H54 (cell line): ENCODE data around the gene SIX2.
A peak's percentile ranks its signal among the peaks of the same experiment; 100 is the strongest.

ENCODE experiments used
- DNase-seq: peaks from one replicate; pipeline ENCODE4 v3.0.0; 2011; ENCODE audit warnings: low spot score, mixed read lengths; ENCODE audit not compliant: insufficient read length
- FAIRE-seq: peaks from 3 replicates; lab custom pipeline; 2011; peaks lifted over from hg19 to GRCh38; lab: Jason Lieb, UNC
- POLR2A ChIP-seq: IDR thresholded peaks from 2 replicates; pipeline ENCODE4 v1.6.1; 2011; ENCODE audit warnings: low read depth, mild to moderate bottlenecking, low read length

Gene SIX2

DNA sequence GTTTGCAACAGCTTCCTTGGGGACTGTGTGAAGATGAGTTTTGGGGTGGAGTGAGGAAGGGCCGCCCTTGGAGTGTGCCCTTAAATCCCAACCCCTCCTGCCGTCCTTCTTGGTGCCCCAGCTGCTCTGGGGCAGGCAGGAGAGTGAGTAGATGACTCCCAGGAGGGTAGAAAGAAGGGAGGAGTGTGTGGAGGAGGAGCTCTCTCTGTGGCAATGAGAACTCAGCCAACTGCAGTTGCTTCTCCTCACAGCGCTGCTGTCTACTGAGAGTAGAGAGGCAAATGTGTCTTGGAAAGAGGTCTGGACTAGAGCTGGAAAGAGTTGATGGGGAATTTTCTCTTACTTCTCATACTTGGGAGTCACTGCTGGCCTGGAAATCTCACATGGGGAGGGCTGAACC, 21.8 kb upstream of the SIX2 start:
- TF ChIP-seq POLR2A: no peak
- DNase-seq (no peak), FAIRE-seq (no peak)

DNA sequence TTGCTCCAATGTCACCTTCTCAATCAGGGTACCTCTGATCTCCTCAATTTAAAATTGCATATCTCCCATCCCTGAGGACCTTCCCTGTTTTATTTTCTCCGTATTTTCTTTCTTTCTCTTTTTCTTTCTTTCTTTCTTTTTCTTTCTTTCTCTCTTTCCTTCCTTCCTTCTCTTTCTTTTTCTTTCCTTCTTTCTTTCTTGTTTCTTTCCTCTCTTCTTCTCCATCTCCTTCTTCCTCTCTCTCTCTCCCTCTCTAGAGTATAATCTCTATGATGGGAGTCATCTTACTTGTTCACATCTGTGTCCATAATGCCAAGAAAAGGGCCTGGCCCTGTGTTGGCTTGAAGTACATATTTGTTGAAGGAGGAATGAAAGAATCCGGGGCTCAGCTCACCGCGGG, 21.3 kb upstream of the SIX2 start:
- no peak for DNase-seq
- FAIRE-seq: no peak
- no peak for TF ChIP-seq POLR2A

DNA sequence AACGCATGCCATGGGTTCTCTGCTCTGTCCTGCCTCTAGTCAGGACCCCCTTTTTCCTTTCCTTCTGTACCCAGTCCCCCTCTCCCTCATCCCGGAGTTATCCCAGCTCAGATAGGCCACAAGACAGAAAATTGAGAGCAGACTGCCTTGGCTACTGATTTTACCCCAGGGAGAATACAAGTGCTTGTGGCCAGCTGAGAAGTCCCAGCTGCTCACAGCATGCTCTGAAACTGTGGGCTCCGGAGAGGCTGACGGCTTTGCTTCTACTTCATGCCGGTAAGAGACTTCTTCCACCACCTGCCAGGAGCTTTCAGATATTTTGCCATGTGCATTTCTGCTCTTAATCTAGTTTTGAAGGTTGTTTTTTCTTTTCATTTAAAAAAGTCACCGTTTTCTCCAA, 20.0 kb upstream of the SIX2 start:
- TF ChIP-seq POLR2A: no peak
- FAIRE-seq (no peak), DNase-seq (no peak)

DNA sequence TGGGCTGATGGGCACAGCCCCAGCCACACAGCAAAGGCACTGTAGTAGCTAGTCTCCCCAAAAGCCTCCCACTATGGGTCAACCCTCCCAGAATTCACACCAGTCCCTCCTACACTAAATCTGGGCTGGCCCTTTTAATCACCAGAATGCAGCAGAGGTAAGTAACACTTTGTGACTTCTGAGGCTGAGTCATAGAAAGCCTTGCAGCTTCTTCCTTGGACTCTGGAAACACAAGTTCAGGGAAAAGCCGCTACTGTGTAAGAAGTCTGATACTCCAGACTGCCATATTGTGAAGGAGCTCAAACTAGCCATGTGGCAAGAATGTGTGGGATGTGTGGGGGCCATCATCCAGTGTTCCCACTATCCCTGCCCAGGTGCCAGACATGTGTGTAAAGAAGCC, 19.0 kb upstream of the SIX2 start:
- no peak for TF ChIP-seq POLR2A
- DNase-seq (no peak), FAIRE-seq (no peak)

DNA sequence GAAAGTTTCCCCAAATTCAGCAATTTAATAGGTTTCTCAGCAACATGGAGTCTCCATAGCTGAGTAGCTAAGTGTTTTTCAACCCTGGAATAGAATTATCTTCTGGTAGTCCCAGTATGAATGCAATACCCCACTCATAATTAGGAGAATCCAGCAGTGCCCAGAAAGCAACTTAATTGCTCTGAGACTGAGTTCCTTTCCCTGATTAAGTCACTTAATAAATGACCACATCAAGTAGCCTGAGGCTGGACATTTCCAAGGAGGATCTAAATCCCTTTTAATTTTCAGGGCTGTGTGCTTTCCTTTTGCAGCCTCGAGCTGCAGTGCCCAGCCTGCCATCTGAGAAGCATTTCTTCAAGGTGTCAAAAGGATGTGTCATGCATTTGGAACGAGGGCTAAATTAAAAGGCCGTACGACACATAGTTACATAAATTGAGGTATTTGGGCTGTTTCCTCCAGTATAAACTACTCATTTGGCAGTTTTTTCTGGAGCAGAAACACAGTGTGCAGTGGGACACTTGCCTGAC, 17.7 kb upstream of the SIX2 start:
- FAIRE-seq (no peak), DNase-seq (no peak)
- TF ChIP-seq POLR2A: no peak

DNA sequence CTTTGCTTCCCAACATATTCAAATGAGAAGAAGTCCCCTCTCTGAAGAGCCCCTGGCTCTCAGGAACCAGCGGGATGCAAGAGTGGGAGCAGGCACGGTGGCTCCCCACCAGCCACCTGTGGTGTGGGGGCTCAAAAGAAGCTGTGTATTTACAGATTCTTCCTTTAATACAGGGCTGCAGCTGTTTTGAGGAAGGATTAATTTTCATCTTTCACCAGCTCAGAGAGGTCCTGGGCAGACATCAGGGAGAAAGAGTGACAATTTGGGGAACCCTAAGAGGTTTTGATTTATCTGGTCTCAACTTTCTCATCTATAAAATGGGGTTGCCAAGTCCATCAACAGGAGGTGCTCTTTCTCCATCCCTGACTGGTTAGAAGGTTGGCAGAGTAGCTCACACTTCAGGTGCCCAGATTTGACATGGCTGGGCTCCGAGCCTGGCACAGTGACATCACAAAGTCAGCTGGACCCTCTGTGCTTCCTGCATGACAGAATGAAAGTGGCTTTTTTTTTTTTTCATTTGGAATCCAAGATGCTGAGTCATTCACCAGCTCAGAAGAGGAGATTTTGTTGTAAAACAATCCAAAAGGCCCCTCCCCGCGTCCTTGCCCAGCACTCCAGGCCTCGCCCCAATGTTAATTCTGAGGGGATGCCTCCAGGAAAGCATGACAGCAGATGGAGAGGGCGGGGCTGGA, 15.5 kb upstream of the SIX2 start:
- no peak for TF ChIP-seq POLR2A
- FAIRE-seq: peak; percentile 66
- peak; percentile 89 for DNase-seq

DNA sequence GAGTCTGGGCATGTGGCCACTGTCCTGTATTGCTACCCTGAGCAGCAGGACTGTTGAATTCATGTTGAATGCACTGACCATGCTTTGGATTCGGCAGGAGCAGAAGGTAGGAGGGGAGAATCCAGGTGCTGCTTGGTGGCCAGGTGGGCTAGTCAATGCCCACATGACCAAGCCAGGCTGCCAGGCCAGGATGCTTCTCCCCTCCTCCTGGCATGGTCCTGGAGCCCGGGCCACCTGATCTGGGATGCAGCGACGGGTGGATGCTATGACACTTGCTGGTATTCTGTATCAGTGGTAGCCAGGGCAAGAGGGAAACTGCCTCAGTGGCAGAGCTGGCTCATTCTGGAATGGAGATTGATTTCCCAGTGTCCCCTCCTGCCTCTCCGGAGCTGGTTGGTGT, 14.8 kb upstream of the SIX2 start:
- no peak for FAIRE-seq
- no peak for TF ChIP-seq POLR2A
- no peak for DNase-seq

DNA sequence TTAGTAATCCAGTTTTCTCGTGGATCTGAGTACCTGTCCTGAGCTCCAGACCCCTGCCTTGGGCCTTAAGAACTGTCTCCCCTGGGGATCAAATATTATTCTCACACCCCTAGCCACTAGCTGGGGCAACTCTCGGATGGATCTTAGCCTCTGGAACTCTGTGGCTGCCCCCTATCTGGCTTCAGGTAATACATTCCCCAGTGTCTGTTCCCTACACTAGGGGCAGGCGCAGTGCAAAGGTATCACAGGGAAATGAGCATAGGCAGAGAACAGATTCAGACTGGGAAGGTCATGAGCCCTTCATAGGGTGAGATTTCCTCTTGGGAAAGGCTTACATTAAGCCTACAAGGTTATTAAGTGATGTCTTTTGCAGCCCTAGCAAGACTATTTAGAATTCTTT, 11.2 kb upstream of the SIX2 start:
- FAIRE-seq (no peak), DNase-seq (no peak)
- TF ChIP-seq POLR2A: no peak

DNA sequence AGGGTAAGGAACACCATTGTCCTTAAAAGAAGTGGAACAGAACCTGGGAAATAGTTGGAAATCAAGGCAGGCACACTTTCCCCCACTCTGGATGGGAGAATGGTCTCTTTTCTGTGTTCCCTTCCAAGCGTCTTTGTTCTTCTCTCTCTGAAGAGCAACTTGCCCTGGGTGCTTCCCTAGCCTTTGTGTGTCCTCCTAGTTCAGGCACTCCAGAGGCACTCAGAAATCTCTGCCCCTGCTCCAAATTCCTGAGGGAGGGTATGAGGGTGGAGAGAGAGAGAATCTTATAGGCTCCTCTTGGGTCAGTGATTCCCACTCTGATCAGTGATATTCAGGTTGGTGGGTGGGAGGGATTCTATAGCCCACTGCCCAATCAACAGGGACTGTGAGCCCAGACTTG, 8.8 kb upstream of the SIX2 start:
- no peak for TF ChIP-seq POLR2A
- no peak for DNase-seq
- FAIRE-seq: no peak

DNA sequence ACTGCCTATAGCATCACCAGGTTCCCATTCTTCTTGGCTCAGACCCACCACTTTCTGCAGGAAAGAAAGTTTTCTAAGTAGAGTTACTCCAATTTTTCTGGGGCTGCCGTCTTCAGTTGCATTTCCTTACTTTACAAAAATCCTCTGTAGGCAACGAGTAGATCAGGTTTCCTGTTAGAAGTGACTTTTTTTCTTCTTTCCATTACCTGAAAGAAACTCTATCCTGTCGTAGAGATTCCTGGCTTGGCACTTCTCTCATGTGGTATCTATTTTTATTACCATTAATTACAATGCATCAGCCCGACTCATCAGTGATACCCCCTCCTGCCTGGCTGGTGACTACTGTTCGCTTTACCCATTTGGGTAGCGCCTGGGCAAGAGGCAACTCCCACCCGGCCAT, 5.6 kb upstream of the SIX2 start:
- no peak for TF ChIP-seq POLR2A
- no peak for FAIRE-seq
- DNase-seq: no peak

DNA sequence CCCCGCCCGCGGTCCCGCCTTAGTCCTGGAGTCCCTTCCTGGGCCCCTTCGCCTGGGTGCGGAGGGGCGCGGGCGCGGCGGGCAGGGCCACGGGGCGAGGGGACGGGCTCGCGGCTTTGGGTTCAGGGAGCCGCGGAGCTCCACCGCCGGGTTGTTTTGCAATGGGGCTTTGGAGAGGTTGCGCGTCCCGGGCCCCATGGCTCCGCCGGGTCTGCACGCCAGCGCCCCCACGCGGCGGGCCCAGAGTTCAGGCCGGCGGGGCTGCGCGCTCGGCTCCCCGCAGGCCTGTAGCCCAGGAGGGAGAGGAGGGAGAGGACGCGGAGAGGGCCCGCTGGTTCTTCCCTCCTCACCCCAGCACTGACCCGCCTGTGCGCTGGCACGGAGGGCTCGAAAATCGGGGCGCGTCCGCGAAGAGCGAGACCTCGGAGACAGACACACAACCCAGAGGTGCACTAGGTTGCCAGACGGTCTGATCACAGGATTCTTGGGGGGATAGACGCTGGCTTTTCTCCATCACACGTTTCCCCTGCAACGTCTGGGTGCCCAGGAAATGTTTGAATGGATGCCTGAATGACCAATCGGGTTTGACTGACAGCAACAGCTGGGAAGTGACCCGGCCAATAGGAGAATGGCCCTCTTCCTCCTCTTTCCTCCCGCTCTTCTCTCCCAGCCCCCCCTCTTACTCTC, 4.9 kb upstream of the SIX2 start:
- peak; percentile 90 for DNase-seq
- TF ChIP-seq POLR2A: peak; percentile 11; the same call in 1 of the 2 replicates
- no peak for FAIRE-seq

DNA sequence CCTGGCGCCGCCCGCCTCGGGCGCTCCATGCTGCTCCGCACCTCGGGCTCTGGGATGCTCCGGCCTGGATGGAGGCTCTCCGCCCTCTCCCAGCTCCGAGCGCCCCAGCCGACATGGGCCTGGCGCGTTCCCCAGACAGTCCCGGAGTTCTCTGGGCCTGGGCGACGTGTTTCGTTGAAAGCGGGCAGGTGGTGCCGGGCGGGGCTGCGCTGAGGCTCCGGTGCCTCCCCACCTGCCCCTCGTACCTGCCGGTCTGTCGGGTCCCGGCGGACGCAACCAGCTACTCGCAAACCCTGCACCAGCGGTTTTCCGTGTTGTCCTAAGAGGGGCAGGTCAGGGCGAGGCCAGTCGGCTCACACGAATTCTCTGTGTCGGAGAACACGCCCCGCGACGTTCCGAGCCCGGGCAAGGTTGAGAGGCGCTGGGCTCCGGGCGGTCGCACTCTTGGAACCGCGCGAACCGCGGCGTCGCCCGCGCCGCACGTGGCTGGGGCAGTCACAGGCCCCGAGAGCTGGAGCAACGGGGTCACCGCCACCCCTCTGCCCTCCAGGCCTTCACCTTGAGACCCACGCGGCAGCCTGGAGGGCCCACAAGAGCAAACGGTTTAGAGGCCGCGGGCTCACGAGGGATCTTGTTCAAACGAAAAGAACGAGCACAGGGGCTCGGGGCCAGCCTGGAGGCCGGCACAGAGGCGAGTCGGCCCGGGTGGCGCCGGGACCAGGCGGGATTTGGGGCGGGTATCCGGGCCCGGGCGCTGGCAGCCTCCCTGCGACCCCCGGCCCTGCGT, 4.2 kb upstream of the SIX2 start:
- FAIRE-seq (no peak), DNase-seq (no peak)
- TF ChIP-seq POLR2A: no peak

DNA sequence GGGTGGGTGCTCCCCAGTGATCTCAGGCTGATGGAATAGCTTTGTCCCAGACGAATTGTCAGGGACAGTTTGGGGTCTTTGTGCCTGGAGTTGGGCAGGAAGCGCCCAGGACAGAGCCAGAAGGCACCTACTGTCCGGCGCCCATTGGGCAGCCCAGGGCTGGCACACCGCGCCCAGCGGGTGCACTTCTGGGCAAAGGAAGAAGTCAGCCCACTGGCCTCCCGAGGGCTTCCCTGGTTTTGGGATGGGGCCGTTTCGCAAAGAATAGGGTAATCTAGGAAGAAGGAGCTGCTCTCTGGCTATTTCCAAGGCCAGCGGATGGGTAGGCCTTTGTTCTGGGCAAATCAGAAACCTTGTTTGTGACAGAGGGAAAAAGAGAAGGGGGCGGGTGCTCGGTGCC, 3.5 kb upstream of the SIX2 start:
- TF ChIP-seq POLR2A: no peak
- DNase-seq (no peak), FAIRE-seq (no peak)
